Central memory CD4-positive, alpha-beta T cell (primary cell): ENCODE data around the gene SLU7.
A peak's percentile ranks its signal among the peaks of the same experiment; 100 is the strongest.
"Not testable (repeated sequence)": the region's sequence is repeated elsewhere in the genome, so short reads cannot be mapped to it uniquely, and the experiment has no call there.

Experiments
- DNase-seq: peaks from one replicate; pipeline ENCODE4 v3.0.0; 2022

The SLU7 gene

GRCh38 chr5:160450164-160450932 lies 31.5 kb upstream of the SLU7 start:
- no peak for DNase-seq

GRCh38 chr5:160449458-160449857 lies 30.6 kb upstream of the SLU7 start:
- DNase-seq = no peak

GRCh38 chr5:160448886-160449285 lies 30.0 kb upstream of the SLU7 start:
- DNase-seq = no peak

- no peak for DNase-seq
Measured at GRCh38 chr5:160445751-160446150, 26.9 kb upstream of the SLU7 start.

GRCh38 chr5:160445132-160445531 lies 26.3 kb upstream of the SLU7 start:
- no peak for DNase-seq

- DNase-seq = no peak
Measured at GRCh38 chr5:160444407-160444806, 25.5 kb upstream of the SLU7 start.

- no peak for DNase-seq
Measured at GRCh38 chr5:160442824-160443431, 24.0 kb upstream of the SLU7 start.

- no peak for DNase-seq
Measured at GRCh38 chr5:160441311-160441781, 22.5 kb upstream of the SLU7 start.

GRCh38 chr5:160439205-160439600 lies 20.3 kb upstream of the SLU7 start:
- peak; percentile 82 for DNase-seq

- peak; percentile 57 for DNase-seq
Measured at GRCh38 chr5:160438316-160439204, 19.7 kb upstream of the SLU7 start.

GRCh38 chr5:160437271-160437670 lies 18.4 kb upstream of the SLU7 start:
- no peak for DNase-seq

GRCh38 chr5:160436661-160437060 lies 17.8 kb upstream of the SLU7 start:
- DNase-seq = not testable (repeated sequence)

GRCh38 chr5:160436017-160436416 lies 17.1 kb upstream of the SLU7 start:
- DNase-seq = no peak

GRCh38 chr5:160435532-160435931 lies 16.7 kb upstream of the SLU7 start:
- DNase-seq = no peak

GRCh38 chr5:160434022-160434531 lies 15.2 kb upstream of the SLU7 start:
- DNase-seq = no peak

- no peak for DNase-seq
Measured at GRCh38 chr5:160432787-160433186, 13.9 kb upstream of the SLU7 start.

- DNase-seq = no peak
Measured at GRCh38 chr5:160432196-160432595, 13.3 kb upstream of the SLU7 start.

GRCh38 chr5:160427607-160428006 lies 8.7 kb upstream of the SLU7 start:
- DNase-seq = no peak

GRCh38 chr5:160423099-160423498 lies 4.2 kb upstream of the SLU7 start:
- DNase-seq = no peak

- peak; percentile 87 for DNase-seq
Measured at GRCh38 chr5:160421625-160422258, 2.9 kb upstream of the SLU7 start, which contains the start of gene PTTG1. PTTG1 (plus strand) TSS chr5:160421855; CDS start chr5:160422313, 458 bp downstream.

- DNase-seq = no peak
Measured at GRCh38 chr5:160420331-160420610, 1.4 kb upstream of the SLU7 start.

- no peak for DNase-seq
Measured at GRCh38 chr5:160419458-160420330, 813 bp upstream of the SLU7 start.
